Endothelial cell of umbilical vein (primary cell): ENCODE results near the gene OR56A1. TPM values are rescaled to one million over a fixed set of nuclear protein-coding genes. Genes with fewer than 3 reads are reported as not detected.

Experiments
- BruUV-seq: library from RNA; stranded (reverse); fragments of 400-500 nt; replicated peaks from 2 replicates; lab custom pipeline; 2021; lab: Mats Ljungman, UMichigan
- CTCF ChIA-PET: fragments of 300-600, 350-600 bp; sonication (Branson Sonifier 250); formaldehyde crosslinking; loops from one replicate; lab custom pipeline; 2021; ENCODE audit warnings: antibody characterized with exemption, inconsistent platforms; lab: Charles Lee
- POLR2A ChIA-PET: fragments of 300-600, 350-600 bp; sonication (Branson Sonifier 250); formaldehyde crosslinking; loops from one replicate; lab custom pipeline; 2021; ENCODE audit warnings: antibody characterized with exemption, inconsistent platforms; lab: Charles Lee
- DNase-seq: peaks from one replicate; pipeline ENCODE4 v3.0.0-alpha.2; 2011; ENCODE audit warnings: low read depth, low spot score
- FAIRE-seq: peaks from 2 replicates; lab custom pipeline; 2011; peaks lifted over from hg19 to GRCh38; lab: Jason Lieb, UNC
- H2AFZ ChIP-seq: 2 replicates; pipeline ENCODE4 v1.6.0; 2012; ENCODE audit warnings: low read depth, low read length, control low read depth, inconsistent platforms
- H3K27ac ChIP-seq: 2 replicates; pipeline ENCODE4 v1.5.1; 2011; ENCODE audit warnings: low read depth, mild to moderate bottlenecking, control low read depth, low read length, moderate library complexity; ENCODE audit not compliant: insufficient read depth
- H3K27me3 ChIP-seq, 2 experiments: 2 replicates each; pipeline versions ENCODE4 v1.6.0 to v1.6.1; 2011; ENCODE audit warnings: low read length in 2 of 2, mixed read lengths in 1 of 2; ENCODE audit not compliant: control insufficient read depth in 2 of 2, insufficient read depth in 2 of 2
- H3K36me3 ChIP-seq, 2 experiments: 2 replicates in 1 of 2; 3 replicates in 1 of 2; pipeline ENCODE4 v1.5.1; 2011; ENCODE audit warnings: low read length in 2 of 2, mild to moderate bottlenecking in 1 of 2, moderate library complexity in 1 of 2; ENCODE audit not compliant: control insufficient read depth in 2 of 2, insufficient read depth in 2 of 2; ENCODE audit errors: extremely low read depth in 1 of 2
- H3K4me1 ChIP-seq: 3 replicates; pipeline ENCODE4 v1.5.1; 2011; ENCODE audit warnings: mild to moderate bottlenecking, low read length; ENCODE audit not compliant: control insufficient read depth, insufficient read depth; ENCODE audit errors: extremely low read depth
- H3K4me2 ChIP-seq: 2 replicates; pipeline ENCODE4 v1.6.1; 2011; ENCODE audit warnings: low read length, control low read depth, mixed read lengths; ENCODE audit not compliant: insufficient read depth
- H3K4me3 ChIP-seq, 3 experiments: fragments of 200-600 bp in 1 of 3; sonication (generic), shearing (Covaris generic) in 1 of 3; replicated peaks in 1 of 3; 2 replicates each; pipeline ENCODE4 v1.5.1; 2011 to 2016; ENCODE audit warnings: control low read depth in 3 of 3, low read length in 3 of 3, mild to moderate bottlenecking in 2 of 3, inconsistent platforms in 1 of 3, low read depth in 1 of 3, moderate library complexity in 1 of 3; ENCODE audit not compliant: insufficient read depth in 1 of 3
- H3K79me2 ChIP-seq: 2 replicates; pipeline ENCODE4 v1.6.0; 2012; ENCODE audit warnings: low read length, inconsistent platforms; ENCODE audit not compliant: control insufficient read depth, insufficient read depth
- H3K9ac ChIP-seq: replicated peaks from 2 replicates; pipeline ENCODE3; 2011; ENCODE audit warnings: low read length, control low read depth; ENCODE audit not compliant: insufficient read depth; ENCODE audit errors: extremely low read depth
- H3K9me1 ChIP-seq: replicated peaks from 3 replicates; pipeline ENCODE4 v1.6.0; 2011; ENCODE audit warnings: mild to moderate bottlenecking, low read length; ENCODE audit not compliant: control insufficient read depth, insufficient read depth; ENCODE audit errors: extremely low read depth
- H3K9me3 ChIP-seq: replicated peaks from 2 replicates; pipeline ENCODE4 v1.5.1; 2012; ENCODE audit warnings: low read length, inconsistent platforms; ENCODE audit not compliant: control insufficient read depth, insufficient read depth
- H4K20me1 ChIP-seq: replicated peaks from 2 replicates; pipeline ENCODE3; 2011; ENCODE audit warnings: mild to moderate bottlenecking, low read length; ENCODE audit not compliant: control insufficient read depth, insufficient read depth; ENCODE audit errors: extremely low read depth
- CTCF ChIP-seq, 2 donors: IDR thresholded peaks; 1 replicate in 1 of 2; 2 replicates in 1 of 2; pipeline ENCODE4 v1.5.1; 2011; ENCODE audit warnings: low read length in 2 of 2, mild to moderate bottlenecking in 2 of 2, moderate library complexity in 2 of 2, control low read depth in 1 of 2, inconsistent platforms in 1 of 2, low read depth in 1 of 2; ENCODE audit not compliant: insufficient read depth in 1 of 2; ENCODE audit errors: extremely low read depth in 1 of 2
- EZH2 ChIP-seq: IDR thresholded peaks from 2 replicates; pipeline ENCODE4 v1.6.1; 2012; ENCODE audit warnings: borderline replicate concordance, low read depth, mild to moderate bottlenecking, moderate library complexity, low read length, inconsistent platforms; ENCODE audit not compliant: severe bottlenecking
- FOS ChIP-seq: IDR thresholded peaks from 2 replicates; pipeline ENCODE4 v1.6.1; 2011; ENCODE audit warnings: mild to moderate bottlenecking, low read length, moderate library complexity, borderline replicate concordance; ENCODE audit not compliant: insufficient read depth
- GATA2 ChIP-seq: IDR thresholded peaks from 2 replicates; pipeline ENCODE4 v1.7.0; 2011; ENCODE audit warnings: low read depth, mild to moderate bottlenecking, moderate library complexity, mixed read lengths, low read length; ENCODE audit not compliant: insufficient read length, insufficient read depth
- JUN ChIP-seq: IDR thresholded peaks from 2 replicates; pipeline ENCODE4 v1.6.1; 2011; ENCODE audit warnings: borderline replicate concordance, low read depth; ENCODE audit not compliant: insufficient read length, insufficient read depth
- MAX ChIP-seq: IDR thresholded peaks from 2 replicates; pipeline ENCODE4 v1.6.1; 2011; ENCODE audit not compliant: insufficient read depth, insufficient read length
- MYC ChIP-seq: IDR thresholded peaks from one replicate; pipeline ENCODE4 v1.6.1; 2011; ENCODE audit warnings: mild to moderate bottlenecking, low read depth, low read length
- POLR2A ChIP-seq: IDR thresholded peaks from 2 replicates; pipeline ENCODE4 v1.6.1; 2012; ENCODE audit warnings: low read depth, mild to moderate bottlenecking, control low read depth, low read length
- POLR2AphosphoS5 ChIP-seq: IDR thresholded peaks from 2 replicates; pipeline ENCODE4 v1.6.1; 2012; ENCODE audit warnings: low read depth, mild to moderate bottlenecking, control low read depth, low read length, moderate library complexity; ENCODE audit not compliant: insufficient read depth
- dilution Hi-C: fragments of 300-500 bp; cut with MboI; formaldehyde crosslinking; loops from one replicate; pipeline ENCODE4 v1.15.0; 2019; ENCODE audit warnings: low sequenced_read_pairs; ENCODE audit not compliant: extremely low pct_ligation_motif_present
- intact Hi-C: fragments of 100-400 bp; cut with micrococcal nuclease; formaldehyde crosslinking; loops from one replicate; pipeline ENCODE4 v1.10.0; 2022
- polyA plus RNA-seq, 4 experiments: library from polyadenylated mRNA; depleted of rRNA in 3 of 4; stranded (reverse) in 3 of 4; unstranded in 1 of 4; fragments of >200 nt; gene quantifications; 2 replicates each; pipeline versions ENCODE4 v1.2.1 to v1.2.3, GENCODE V29; 2011 to 2012; ENCODE audit warnings: missing spikeins in 1 of 4
- total RNA-seq: library from RNA; stranded (reverse); gene quantifications from 2 replicates; pipeline ENCODE4 v1.2.3, GENCODE V29; 2021

The OR56A1 gene
- total and polyA plus RNA-seq, 2 donors (not counting 3 experiments of a cell fraction or from before 2014, with no cell fraction given): not detected

- intact Hi-C loops: no loop called here
- CTCF ChIA-PET: no interaction called here
- Histone ChIP-seq H3K9me3 (no peaks in the 10 kb centered on the region), H4K20me1 (no peaks in the 10 kb centered on the region), H3K36me3 (no peaks in the 10 kb centered on the region), H3K79me2 (no peaks in the 10 kb centered on the region), H3K27ac (no peak overlapping the region), H3K9me1 (no peaks in the 10 kb centered on the region), H3K9ac (no peak overlapping the region), H3K4me3 (no peak overlapping the region), H3K4me2 (no peak overlapping the region), H3K27me3 (no peaks in the 10 kb centered on the region), H3K4me1 (no peaks in the 10 kb centered on the region), H2AFZ (no peak overlapping the region)
- POLR2A ChIA-PET: no interaction called here
- FAIRE-seq (no peak), DNase-seq (no peak)
- dilution Hi-C loops: no loop called here
- no peak for TF ChIP-seq MAX
- no peak for TF ChIP-seq CTCF (IDR thresholded peaks at IDR 0.05; ENCODE audit: extremely low read depth in 1 of 2, insufficient read depth in 1 of 2, low read depth in 1 of 2, low read length in 2 of 2)
- no peak for TF ChIP-seq MYC
- TF ChIP-seq POLR2A: no peak
- TF ChIP-seq GATA2: no peak
- TF ChIP-seq FOS: no peak
- BruUV-seq: no TSS peak
Observed at GRCh38 chr11:6002202-6002699, 28.3 kb downstream of the OR56A1 start.

- no peak for FAIRE-seq
- Histone ChIP-seq H3K4me1 (no peaks in the 10 kb centered on the region), H3K4me2 (no peak overlapping the region), H3K36me3 (no peaks in the 10 kb centered on the region), H4K20me1 (no peaks in the 10 kb centered on the region), H3K9me3 (no peaks in the 10 kb centered on the region), H3K27ac (no peak overlapping the region), H3K4me3 (no peak overlapping the region), H3K27me3 (no peaks in the 10 kb centered on the region), H3K9ac (no peak overlapping the region), H2AFZ (no peak overlapping the region), H3K79me2 (no peaks in the 10 kb centered on the region), H3K9me1 (no peaks in the 10 kb centered on the region)
- dilution Hi-C loops (no loop called here), intact Hi-C loops (no loop called here)
- CTCF ChIA-PET: interaction anchor here (2.1 kb wide), 1 partner anchor 368 kb away, joined by 16 read pairs; no protein-coding TSS in a partner anchor
- no peak for DNase-seq
- TF ChIP-seq GATA2 (no peak), POLR2A (no peak), MAX (no peak), MYC (no peak), EZH2 (no peak), FOS (no peak), CTCF (IDR thresholded peaks at IDR 0.05; ENCODE audit: extremely low read depth in 1 of 2, insufficient read depth in 1 of 2, low read depth in 1 of 2, low read length in 2 of 2) (no peak), JUN (no peak), POLR2AphosphoS5 (no peak)
- no TSS peak for BruUV-seq
- POLR2A ChIA-PET: no interaction called here
Observed at GRCh38 chr11:5994791-5995190, 35.8 kb downstream of the OR56A1 start.
